ENCODE measurements around the gene CEP162. TPM values are rescaled to one million over a fixed set of nuclear protein-coding genes. Genes with fewer than 3 reads are reported as not detected.
"Not testable (repeated sequence)": the region's sequence is repeated elsewhere in the genome, so short reads cannot be mapped to it uniquely, and the experiment has no call there.

Gene CEP162
- total RNA-seq, 2 donors from 2014 or later: 7.6 to 7.8 TPM

- Mint-ChIP-seq H3K4me1 (no peaks in the 10 kb centered on the region), H3K27ac (no peak overlapping the region), H3K36me3 (ENCODE audit: low read depth) (peaks cover 67% of the 10 kb centered on the region), H3K4me3 (no peak overlapping the region), H3K9me3 (no peaks in the 10 kb centered on the region), H3K27me3 (no peaks in the 10 kb centered on the region)
- no peak for ATAC-seq (replicated peaks)
Observed at GRCh38 chr6:84141521-84141920, 85.9 kb downstream of the CEP162 start.

GRCh38 chr6:84139311-84139710 is 88.1 kb downstream of the CEP162 start:
- Mint-ChIP-seq H3K4me1 (no peaks in the 10 kb centered on the region), H3K27me3 (no peaks in the 10 kb centered on the region), H3K36me3 (ENCODE audit: low read depth) (peaks cover 50% of the 10 kb centered on the region), H3K27ac (no peak overlapping the region), H3K9me3 (no peaks in the 10 kb centered on the region), H3K4me3 (no peak overlapping the region)
- ATAC-seq (replicated peaks): no peak

- Mint-ChIP-seq H3K9me3 (no peaks in the 10 kb centered on the region), H3K27ac (no peak overlapping the region), H3K4me1 (no peaks in the 10 kb centered on the region), H3K4me3 (no peak overlapping the region), H3K36me3 (ENCODE audit: low read depth) (peaks cover 47% of the 10 kb centered on the region), H3K27me3 (no peaks in the 10 kb centered on the region)
- no peak for ATAC-seq (replicated peaks)
Observed at GRCh38 chr6:84137989-84138575, 89.4 kb downstream of the CEP162 start.

GRCh38 chr6:84137051-84137375 is 90.4 kb downstream of the CEP162 start:
- peaks cover 3% of the 10 kb centered on the region for H3K9me3 Mint-ChIP-seq
- ATAC-seq (replicated peaks): no peak
- no peak overlapping the region for H3K27ac Mint-ChIP-seq
- no peak overlapping the region for H3K4me3 Mint-ChIP-seq
- no peaks in the 10 kb centered on the region for H3K27me3 Mint-ChIP-seq
- peaks cover 42% of the 10 kb centered on the region for H3K36me3 Mint-ChIP-seq (ENCODE audit: low read depth)
- no peaks in the 10 kb centered on the region for H3K4me1 Mint-ChIP-seq

GRCh38 chr6:84136364-84137050 is 90.9 kb downstream of the CEP162 start:
- no peaks in the 10 kb centered on the region for H3K27me3 Mint-ChIP-seq
- peaks cover 37% of the 10 kb centered on the region for H3K36me3 Mint-ChIP-seq (ENCODE audit: low read depth)
- no peak for ATAC-seq (replicated peaks)
- peaks cover 3% of the 10 kb centered on the region for H3K9me3 Mint-ChIP-seq
- no peak overlapping the region for H3K27ac Mint-ChIP-seq
- no peak overlapping the region for H3K4me3 Mint-ChIP-seq
- no peaks in the 10 kb centered on the region for H3K4me1 Mint-ChIP-seq

GRCh38 chr6:84135291-84135690 is 92.2 kb downstream of the CEP162 start:
- Mint-ChIP-seq H3K9me3 (peaks cover 10% of the 10 kb centered on the region), H3K4me1 (no peaks in the 10 kb centered on the region), H3K27ac (no peak overlapping the region)

GRCh38 chr6:84133385-84133784 is 94.1 kb downstream of the CEP162 start:
- H3K4me3 Mint-ChIP-seq; H3K27ac Mint-ChIP-seq; H3K4me1 Mint-ChIP-seq; H3K27me3 Mint-ChIP-seq; ATAC-seq (replicated peaks): not testable (repeated sequence)
- Mint-ChIP-seq H3K9me3 (peaks cover 14% of the 10 kb centered on the region), H3K36me3 (ENCODE audit: low read depth) (peaks cover 11% of the 10 kb centered on the region)

More at GRCh38 chr6:84135291-84135690, 92.2 kb downstream of the CEP162 start:
- Mint-ChIP-seq H3K27me3 (no peaks in the 10 kb centered on the region), H3K4me3 (no peak overlapping the region), H3K36me3 (ENCODE audit: low read depth) (peaks cover 27% of the 10 kb centered on the region)
- no peak for ATAC-seq (replicated peaks)

GRCh38 chr6:84129588-84129987 is 97.9 kb downstream of the CEP162 start:
- H3K4me3 Mint-ChIP-seq; H3K27ac Mint-ChIP-seq; ATAC-seq (replicated peaks); H3K4me1 Mint-ChIP-seq; H3K27me3 Mint-ChIP-seq: not testable (repeated sequence)
- H3K9me3 Mint-ChIP-seq: peaks cover 14% of the 10 kb centered on the region
- H3K36me3 Mint-ChIP-seq (ENCODE audit: low read depth): peaks cover 12% of the 10 kb centered on the region

GRCh38 chr6:84123186-84123585 is 104.3 kb downstream of the CEP162 start:
- Mint-ChIP-seq H3K27me3 (no peaks in the 10 kb centered on the region), H3K36me3 (ENCODE audit: low read depth) (peaks cover 44% of the 10 kb centered on the region), H3K4me1 (no peaks in the 10 kb centered on the region), H3K4me3 (no peak overlapping the region), H3K27ac (no peak overlapping the region), H3K9me3 (peaks cover 5% of the 10 kb centered on the region)
- no peak for ATAC-seq (replicated peaks)

- H3K9me3 Mint-ChIP-seq: peaks cover 19% of the 10 kb centered on the region
- H3K4me1 Mint-ChIP-seq: no peaks in the 10 kb centered on the region
- H3K27me3 Mint-ChIP-seq: peaks cover 4% of the 10 kb centered on the region
- ATAC-seq (replicated peaks): no peak
- H3K27ac Mint-ChIP-seq: no peak overlapping the region
- H3K36me3 Mint-ChIP-seq (ENCODE audit: low read depth): peaks cover 29% of the 10 kb centered on the region
- H3K4me3 Mint-ChIP-seq: no peak overlapping the region
Observed at GRCh38 chr6:84119277-84119676, 108.2 kb downstream of the CEP162 start.

GRCh38 chr6:84118191-84118590 is 109.3 kb downstream of the CEP162 start:
- H3K27me3 Mint-ChIP-seq: peaks cover 10% of the 10 kb centered on the region
- H3K36me3 Mint-ChIP-seq (ENCODE audit: low read depth): peaks cover 19% of the 10 kb centered on the region
- no peak overlapping the region for H3K27ac Mint-ChIP-seq
- peaks cover 18% of the 10 kb centered on the region for H3K9me3 Mint-ChIP-seq
- no peaks in the 10 kb centered on the region for H3K4me1 Mint-ChIP-seq
- no peak for ATAC-seq (replicated peaks)
- H3K4me3 Mint-ChIP-seq: no peak overlapping the region

GRCh38 chr6:84114933-84115594 is 112.4 kb downstream of the CEP162 start:
- ATAC-seq (replicated peaks); H3K4me3 Mint-ChIP-seq; H3K4me1 Mint-ChIP-seq; H3K36me3 Mint-ChIP-seq (ENCODE audit: low read depth); H3K27ac Mint-ChIP-seq: not testable (repeated sequence)
- Mint-ChIP-seq H3K27me3 (peaks cover 14% of the 10 kb centered on the region), H3K9me3 (peaks cover 14% of the 10 kb centered on the region)

GRCh38 chr6:84111351-84111750 is 116.1 kb downstream of the CEP162 start:
- peaks cover 14% of the 10 kb centered on the region for H3K27me3 Mint-ChIP-seq
- ATAC-seq (replicated peaks); H3K4me3 Mint-ChIP-seq; H3K36me3 Mint-ChIP-seq (ENCODE audit: low read depth); H3K4me1 Mint-ChIP-seq; H3K9me3 Mint-ChIP-seq; H3K27ac Mint-ChIP-seq: not testable (repeated sequence)

- H3K9me3 Mint-ChIP-seq: no peaks in the 10 kb centered on the region
- no peaks in the 10 kb centered on the region for H3K4me1 Mint-ChIP-seq
- no peak overlapping the region for H3K27ac Mint-ChIP-seq
- H3K27me3 Mint-ChIP-seq: peaks cover 9% of the 10 kb centered on the region
- no peak overlapping the region for H3K4me3 Mint-ChIP-seq
- no peaks in the 10 kb centered on the region for H3K36me3 Mint-ChIP-seq (ENCODE audit: low read depth)
- ATAC-seq (replicated peaks): no peak
Observed at GRCh38 chr6:84107495-84107894, 119.9 kb downstream of the CEP162 start.

GRCh38 chr6:84105215-84105924 is 122.1 kb downstream of the CEP162 start:
- not testable (repeated sequence) for ATAC-seq (replicated peaks); H3K4me1 Mint-ChIP-seq; H3K4me3 Mint-ChIP-seq; H3K9me3 Mint-ChIP-seq; H3K27ac Mint-ChIP-seq; H3K36me3 Mint-ChIP-seq (ENCODE audit: low read depth)
- peaks cover 16% of the 10 kb centered on the region for H3K27me3 Mint-ChIP-seq
